Loucy (cell line): ENCODE data around the gene TTC31.
A peak's percentile ranks its signal among the peaks of the same experiment; 100 is the strongest.

Experiments
- H2AFZ ChIP-seq: fragments of 200-600 bp; sonication (generic); 2 replicates; pipeline ENCODE4 v1.6.0; 2016; ENCODE audit warnings: antibody characterized with exemption, mild to moderate bottlenecking, low read length, moderate library complexity
- H3F3A ChIP-seq: fragments of 200-600 bp; 2 replicates; pipeline ENCODE4 v1.6.0; 2016; ENCODE audit warnings: antibody characterized with exemption, low read depth, mild to moderate bottlenecking
- H3K27me3 ChIP-seq: fragments of 200-600 bp; sonication (generic); 2 replicates; pipeline ENCODE4 v1.6.1; 2014; ENCODE audit warnings: low read length, mild to moderate bottlenecking; ENCODE audit not compliant: insufficient read depth, poor library complexity, severe bottlenecking
- H3K36me3 ChIP-seq: fragments of 200-600 bp; sonication (generic); 2 replicates; pipeline ENCODE4 v1.6.1; 2016; ENCODE audit warnings: low read length; ENCODE audit not compliant: insufficient read depth
- H3K4me1 ChIP-seq: fragments of 200-600 bp; sonication (generic); 2 replicates; pipeline ENCODE4 v1.5.1; 2014; ENCODE audit warnings: low read length, mild to moderate bottlenecking; ENCODE audit not compliant: insufficient read depth, poor library complexity, severe bottlenecking
- H3K4me2 ChIP-seq: fragments of 200-600 bp; sonication (generic); 2 replicates; pipeline ENCODE4 v1.6.0; 2014; ENCODE audit warnings: antibody characterized with exemption, low read length, low read depth, mild to moderate bottlenecking; ENCODE audit not compliant: poor library complexity, severe bottlenecking
- H3K4me3 ChIP-seq: fragments of 200-600 bp; sonication (generic); 2 replicates; pipeline ENCODE4 v1.5.1; 2014; ENCODE audit warnings: low read length, mild to moderate bottlenecking, mixed read lengths; ENCODE audit not compliant: poor library complexity, severe bottlenecking
- H3K79me2 ChIP-seq: fragments of 200-600 bp; sonication (generic); 2 replicates; pipeline ENCODE4 v1.6.1; 2014; ENCODE audit warnings: low read length; ENCODE audit not compliant: insufficient read depth
- H3K9ac ChIP-seq: fragments of 200-600 bp; sonication (generic); 2 replicates; pipeline ENCODE4 v1.6.0; 2014; ENCODE audit warnings: mild to moderate bottlenecking, low read depth, low read length, moderate library complexity; ENCODE audit not compliant: poor library complexity, severe bottlenecking
- H3K9me2 ChIP-seq: fragments of 200-600 bp; sonication (generic); replicated peaks from 2 replicates; pipeline ENCODE4 v1.6.1; 2016; ENCODE audit warnings: low read depth, low read length, mixed read lengths
- H3K9me3 ChIP-seq: fragments of 200-600 bp; sonication (generic); 2 replicates; pipeline ENCODE4 v1.6.1; 2014; ENCODE audit warnings: mild to moderate bottlenecking, antibody characterized with exemption, low read length, low read depth; ENCODE audit not compliant: insufficient read depth
- H4K20me1 ChIP-seq: fragments of 200-600 bp; sonication (generic); 2 replicates; pipeline ENCODE4 v1.6.0; 2014; ENCODE audit warnings: antibody characterized with exemption, low read length, mild to moderate bottlenecking; ENCODE audit not compliant: insufficient read depth, poor library complexity, severe bottlenecking
- EZH2phosphoT487 ChIP-seq: fragments of 200-600 bp; IDR thresholded peaks from 2 replicates; pipeline ENCODE4 v1.6.1; 2018; ENCODE audit warnings: antibody characterized with exemption, mild to moderate bottlenecking, moderate library complexity, borderline replicate concordance
- TF ChIP-seq, protein P1 (sequence below): fragments of 200-600 bp; sonication (generic); conservative IDR thresholded peaks from 2 replicates; pipeline ENCODE4 v1.5.1; 2014; ENCODE audit warnings: mild to moderate bottlenecking, antibody characterized with exemption, low read length

The TTC31 gene

GRCh38 chr2:74461187-74462053 lies 21.5 kb upstream of the TTC31 start:
- peaks cover 9% of the 10 kb centered on the region for H3F3A ChIP-seq
- H3K4me2 ChIP-seq = no peak overlapping the region
- no peaks in the 10 kb centered on the region; the same call in 1 of the 2 replicates for H3K36me3 ChIP-seq
- peaks cover 7% of the 10 kb centered on the region for H4K20me1 ChIP-seq
- H3K27me3 ChIP-seq = no peaks in the 10 kb centered on the region
- no peak overlapping the region for H3K9ac ChIP-seq
- H2AFZ ChIP-seq = no peak overlapping the region
- no peaks in the 10 kb centered on the region for H3K9me3 ChIP-seq
- no peak overlapping the region for H3K4me3 ChIP-seq
- TF ChIP-seq, protein P1, sequence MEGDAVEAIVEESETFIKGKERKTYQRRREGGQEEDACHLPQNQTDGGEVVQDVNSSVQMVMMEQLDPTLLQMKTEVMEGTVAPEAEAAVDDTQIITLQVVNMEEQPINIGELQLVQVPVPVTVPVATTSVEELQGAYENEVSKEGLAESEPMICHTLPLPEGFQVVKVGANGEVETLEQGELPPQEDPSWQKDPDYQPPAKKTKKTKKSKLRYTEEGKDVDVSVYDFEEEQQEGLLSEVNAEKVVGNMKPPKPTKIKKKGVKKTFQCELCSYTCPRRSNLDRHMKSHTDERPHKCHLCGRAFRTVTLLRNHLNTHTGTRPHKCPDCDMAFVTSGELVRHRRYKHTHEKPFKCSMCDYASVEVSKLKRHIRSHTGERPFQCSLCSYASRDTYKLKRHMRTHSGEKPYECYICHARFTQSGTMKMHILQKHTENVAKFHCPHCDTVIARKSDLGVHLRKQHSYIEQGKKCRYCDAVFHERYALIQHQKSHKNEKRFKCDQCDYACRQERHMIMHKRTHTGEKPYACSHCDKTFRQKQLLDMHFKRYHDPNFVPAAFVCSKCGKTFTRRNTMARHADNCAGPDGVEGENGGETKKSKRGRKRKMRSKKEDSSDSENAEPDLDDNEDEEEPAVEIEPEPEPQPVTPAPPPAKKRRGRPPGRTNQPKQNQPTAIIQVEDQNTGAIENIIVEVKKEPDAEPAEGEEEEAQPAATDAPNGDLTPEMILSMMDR = peak; percentile 46
- no peak for TF ChIP-seq EZH2phosphoT487
- peaks cover 18% of the 10 kb centered on the region for H3K4me1 ChIP-seq
- H3K79me2 ChIP-seq = peaks cover 45% of the 10 kb centered on the region
- no peaks in the 10 kb centered on the region for H3K9me2 ChIP-seq

- no peak overlapping the region for H2AFZ ChIP-seq
- peaks cover 7% of the 10 kb centered on the region for H4K20me1 ChIP-seq
- H3K4me2 ChIP-seq = no peak overlapping the region
- H3F3A ChIP-seq = peaks cover 4% of the 10 kb centered on the region; the same call in 1 of the 2 replicates
- no peak overlapping the region for H3K9ac ChIP-seq
- H3K79me2 ChIP-seq = peaks cover 40% of the 10 kb centered on the region
- no peaks in the 10 kb centered on the region for H3K9me2 ChIP-seq
- H3K36me3 ChIP-seq = no peaks in the 10 kb centered on the region; the same call in 1 of the 2 replicates
- no peak for TF ChIP-seq EZH2phosphoT487
- TF ChIP-seq, protein P1 = no peak
- H3K4me1 ChIP-seq = peaks cover 13% of the 10 kb centered on the region
- H3K27me3 ChIP-seq = no peaks in the 10 kb centered on the region
- H3K4me3 ChIP-seq = no peak overlapping the region
- H3K9me3 ChIP-seq = no peaks in the 10 kb centered on the region
Observed at GRCh38 chr2:74462054-74462785, 20.7 kb upstream of the TTC31 start.

DNA sequence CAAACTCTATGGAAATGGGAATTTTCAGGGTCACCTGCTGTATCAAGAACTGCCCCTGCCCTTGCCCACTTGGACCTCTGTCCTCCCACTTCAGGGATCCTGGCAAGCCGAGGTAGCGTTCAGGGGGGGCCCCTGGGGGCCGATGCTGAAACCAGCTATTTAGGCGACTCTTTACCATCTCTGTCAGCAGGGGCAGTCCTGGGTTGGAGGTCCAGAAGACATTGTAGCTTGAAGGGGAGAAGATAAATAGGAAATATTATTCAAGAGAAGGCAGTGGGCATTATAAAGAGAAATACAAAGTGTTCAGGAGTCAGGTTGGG lies 20.1 kb upstream of the TTC31 start:
- H3K4me3 ChIP-seq = no peak overlapping the region
- no peaks in the 10 kb centered on the region for H3K9me2 ChIP-seq
- TF ChIP-seq, protein P1 = no peak
- TF ChIP-seq EZH2phosphoT487 = no peak
- H3F3A ChIP-seq = peaks cover 1% of the 10 kb centered on the region; the same call in 1 of the 2 replicates
- no peak overlapping the region for H3K9ac ChIP-seq
- peaks cover 40% of the 10 kb centered on the region for H3K79me2 ChIP-seq
- H3K27me3 ChIP-seq = no peaks in the 10 kb centered on the region
- H3K9me3 ChIP-seq = no peaks in the 10 kb centered on the region
- H3K36me3 ChIP-seq = no peaks in the 10 kb centered on the region; the same call in 1 of the 2 replicates
- H3K4me1 ChIP-seq = peaks cover 13% of the 10 kb centered on the region
- H4K20me1 ChIP-seq = peaks cover 7% of the 10 kb centered on the region
- H2AFZ ChIP-seq = no peak overlapping the region
- H3K4me2 ChIP-seq = no peak overlapping the region
